NCI-H345 (cell line): ENCODE data around the gene GNG12.

Experiments used
- DNase-seq: peaks from one replicate; lab custom pipeline; 2025; lab: John Stamatoyannopoulos, UW

Gene GNG12

DNA sequence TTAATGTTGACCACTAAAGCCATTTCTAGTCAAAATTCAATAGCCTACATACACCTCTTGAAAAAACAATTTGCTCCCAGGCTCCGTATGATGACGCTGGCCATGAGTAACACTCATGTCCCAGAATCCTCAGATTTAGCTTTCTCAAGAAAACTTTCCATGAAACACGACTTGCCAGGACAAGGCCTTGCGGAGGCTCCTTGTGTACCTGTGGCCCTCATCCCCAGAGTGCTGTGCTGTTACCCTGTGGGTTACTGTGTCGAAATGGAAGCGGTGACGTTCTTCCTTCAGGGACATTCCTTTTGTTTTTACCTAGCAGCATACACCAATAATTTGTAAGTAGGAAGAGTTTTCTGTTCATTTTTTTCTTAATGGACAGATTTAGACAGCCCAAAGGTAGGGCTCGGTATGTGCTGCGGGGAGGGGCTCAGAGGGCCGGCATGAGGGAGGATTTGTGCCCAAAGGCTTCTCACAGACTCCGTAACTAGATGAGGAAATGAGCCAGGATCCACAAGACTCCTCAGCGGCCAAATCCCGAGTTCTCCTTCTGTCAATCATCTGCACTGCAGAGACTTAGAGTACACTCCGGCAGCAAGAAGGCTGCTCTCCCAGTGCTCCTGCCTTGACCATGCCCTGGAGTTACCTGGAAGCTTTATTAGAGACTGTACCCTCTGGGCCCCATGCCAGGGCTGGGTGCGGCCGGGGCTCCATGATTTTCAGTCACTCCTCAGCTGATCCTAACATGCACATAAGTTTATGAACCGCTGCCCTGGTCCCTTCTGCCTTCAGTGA lies 17.8 kb downstream of the GNG12 start:
- DNase-seq: no peak

GRCh38 chr1:67814121-67814772 lies 19.0 kb downstream of the GNG12 start:
- DNase-seq: no peak

- no peak for DNase-seq
These were observed 21.0 kb downstream of the GNG12 start for GRCh38 chr1:67812226-67812625.

DNA sequence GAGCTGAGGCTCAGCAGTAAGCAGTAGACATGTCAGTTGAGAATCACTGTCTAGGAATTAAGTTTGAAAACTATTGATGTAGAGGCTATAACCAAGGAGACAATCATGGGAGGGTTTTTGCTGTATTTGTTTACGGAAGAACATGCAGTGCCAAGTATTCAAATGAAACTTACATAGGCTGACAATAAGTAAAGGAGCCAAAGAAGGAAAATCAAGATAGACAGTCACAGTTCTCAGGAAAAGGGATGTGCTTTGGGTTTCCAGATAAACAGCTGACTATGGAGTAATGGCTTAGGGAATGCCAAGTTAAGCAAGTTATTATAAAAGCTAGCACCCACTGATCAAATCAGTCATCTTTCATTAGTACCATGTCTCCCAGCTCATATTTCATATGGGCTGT lies 21.5 kb downstream of the GNG12 start:
- DNase-seq: no peak

DNA sequence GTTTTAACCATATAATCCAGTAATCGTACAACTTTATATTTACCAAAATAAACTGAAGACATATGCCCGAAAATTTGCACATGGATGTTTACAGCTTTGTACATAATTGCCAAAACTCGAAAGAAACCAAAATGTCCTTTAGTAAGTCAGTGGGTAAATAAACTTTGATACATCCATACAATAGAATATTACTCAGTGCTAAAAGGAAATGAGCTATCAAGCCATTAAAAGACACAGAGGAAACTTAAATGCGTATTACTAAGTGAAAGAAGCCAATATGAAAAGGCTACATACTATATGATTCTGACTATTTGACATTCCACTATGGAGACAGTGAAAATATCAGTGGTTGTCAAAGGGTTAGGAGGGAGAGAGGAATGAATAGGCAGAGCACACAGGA lies 23.4 kb downstream of the GNG12 start:
- no peak for DNase-seq

- DNase-seq: no peak
These were observed 26.0 kb downstream of the GNG12 start for GRCh38 chr1:67807282-67807681.

DNA sequence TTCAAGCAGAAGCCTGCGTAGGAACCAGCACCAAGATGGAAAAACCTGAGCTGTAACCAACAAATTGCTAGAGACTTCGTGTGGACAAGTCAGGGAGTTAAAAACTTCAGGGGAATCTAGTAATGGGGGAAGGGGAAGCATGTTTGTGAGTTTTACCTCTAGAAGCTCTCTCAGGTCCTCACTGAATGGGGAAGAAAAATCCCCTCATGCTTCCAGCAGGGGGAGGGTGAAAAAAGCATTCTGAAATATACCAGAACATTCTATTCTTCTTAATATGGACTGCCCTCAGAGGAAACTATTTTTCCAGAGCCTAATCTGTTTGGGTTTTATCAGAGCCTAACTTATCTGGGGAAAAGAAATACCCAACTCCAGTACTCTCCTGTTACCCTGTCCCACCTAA lies 28.6 kb downstream of the GNG12 start:
- no peak for DNase-seq

GRCh38 chr1:67803380-67804279 lies 29.6 kb downstream of the GNG12 start:
- no peak for DNase-seq

DNA sequence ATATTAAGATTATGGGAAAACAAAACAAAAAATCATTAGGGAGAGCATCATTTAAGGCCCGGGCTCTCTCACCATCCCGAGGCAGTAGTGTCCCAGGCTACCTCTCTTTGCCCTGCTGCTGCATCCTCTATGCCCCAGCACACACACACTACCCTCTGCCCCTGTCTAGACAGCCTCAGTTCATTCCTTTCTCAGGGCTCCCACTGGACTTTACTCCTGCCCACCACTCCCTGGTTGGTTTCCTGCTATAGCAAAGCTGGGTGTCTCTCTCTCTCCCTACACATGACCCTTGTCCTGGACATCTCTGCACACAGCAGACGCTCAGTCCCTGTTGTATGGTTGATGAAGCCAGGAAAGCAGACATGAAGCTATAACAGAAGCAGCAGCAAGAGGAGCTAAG lies 30.7 kb downstream of the GNG12 start:
- DNase-seq: no peak

- DNase-seq: no peak
These were observed 31.4 kb downstream of the GNG12 start for GRCh38 chr1:67801903-67802302.

DNA sequence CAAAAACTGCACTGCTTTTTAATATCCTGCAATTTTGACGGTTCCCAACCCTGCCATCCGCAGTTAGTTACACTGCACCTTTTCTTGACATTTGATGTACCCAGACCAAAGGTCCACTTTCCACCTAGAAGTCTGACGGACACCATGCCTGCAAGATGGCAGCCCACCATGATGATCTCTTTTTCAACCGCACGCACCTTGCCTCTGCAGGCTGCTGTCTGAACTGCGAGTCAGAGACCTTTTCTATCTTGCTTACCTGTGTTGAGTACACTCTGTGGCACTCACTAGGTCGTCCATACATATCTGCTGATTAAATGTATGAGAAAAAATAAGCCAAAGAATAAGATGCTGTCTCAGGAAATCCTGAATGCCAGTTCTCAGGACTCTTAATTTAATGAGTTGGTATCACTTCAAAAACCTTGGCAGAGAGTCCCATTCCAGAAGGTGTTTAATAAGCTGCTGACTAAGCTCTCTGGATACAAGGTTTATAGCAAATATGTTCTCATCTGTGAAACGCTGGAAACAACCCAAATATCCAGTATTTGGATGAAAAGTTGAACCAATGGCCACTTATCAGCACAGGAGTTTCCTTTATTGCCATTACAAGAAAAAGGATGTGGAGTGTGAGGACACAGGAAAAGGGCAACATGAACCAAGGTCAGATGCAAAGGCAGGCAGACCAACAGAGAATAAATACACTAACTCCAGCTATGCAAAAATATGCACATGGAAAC lies 37.9 kb downstream of the GNG12 start:
- no peak for DNase-seq

GRCh38 chr1:67793562-67793961 lies 39.7 kb downstream of the GNG12 start:
- DNase-seq: no peak

GRCh38 chr1:67792741-67793458 lies 40.4 kb downstream of the GNG12 start:
- no peak for DNase-seq

DNA sequence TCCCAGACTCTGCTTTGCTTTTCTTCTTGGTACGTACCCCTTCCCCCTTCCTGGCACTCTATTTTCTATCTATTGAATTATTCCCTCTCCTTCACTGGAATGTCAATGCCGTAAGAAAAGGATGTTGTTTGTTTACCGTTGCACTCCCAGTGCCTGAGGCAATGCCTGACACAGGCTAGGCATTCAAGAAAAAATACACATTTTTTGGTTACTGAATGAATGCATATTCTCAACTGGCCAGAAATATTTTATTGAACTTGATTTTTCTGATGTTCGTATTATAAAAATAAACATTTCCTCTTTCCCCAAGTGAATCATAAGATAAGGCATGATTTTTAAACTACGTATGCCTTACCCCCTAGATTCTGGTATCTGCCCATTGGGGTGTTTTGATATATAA lies 41.2 kb downstream of the GNG12 start:
- DNase-seq: no peak

DNA sequence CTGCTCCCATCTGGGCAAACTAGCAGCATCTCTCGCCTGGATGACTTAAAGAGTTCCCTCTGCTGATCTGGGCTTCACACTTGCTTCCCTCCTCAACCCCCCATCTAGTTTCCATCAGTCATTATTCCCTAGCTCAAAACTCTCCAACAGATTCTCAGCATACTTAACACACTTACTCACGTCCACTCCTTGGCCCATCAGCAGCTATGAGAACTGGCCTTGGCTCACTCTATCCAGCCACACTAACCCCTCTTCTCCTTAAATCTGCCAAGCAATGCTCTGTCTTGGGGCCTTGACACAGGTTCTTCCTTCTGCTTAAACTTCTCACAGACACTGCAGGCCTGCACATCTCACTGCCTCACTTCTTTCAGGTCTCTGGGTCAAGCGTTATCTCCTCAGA lies 41.6 kb downstream of the GNG12 start:
- no peak for DNase-seq

- DNase-seq: no peak
These were observed 42.0 kb downstream of the GNG12 start for GRCh38 chr1:67791261-67791660.

- DNase-seq: no peak
These were observed 43.0 kb downstream of the GNG12 start for GRCh38 chr1:67790201-67790692.

- DNase-seq: no peak
These were observed 43.7 kb downstream of the GNG12 start for GRCh38 chr1:67789551-67789950.

- no peak for DNase-seq
These were observed 44.4 kb downstream of the GNG12 start for GRCh38 chr1:67788904-67789303.

DNA sequence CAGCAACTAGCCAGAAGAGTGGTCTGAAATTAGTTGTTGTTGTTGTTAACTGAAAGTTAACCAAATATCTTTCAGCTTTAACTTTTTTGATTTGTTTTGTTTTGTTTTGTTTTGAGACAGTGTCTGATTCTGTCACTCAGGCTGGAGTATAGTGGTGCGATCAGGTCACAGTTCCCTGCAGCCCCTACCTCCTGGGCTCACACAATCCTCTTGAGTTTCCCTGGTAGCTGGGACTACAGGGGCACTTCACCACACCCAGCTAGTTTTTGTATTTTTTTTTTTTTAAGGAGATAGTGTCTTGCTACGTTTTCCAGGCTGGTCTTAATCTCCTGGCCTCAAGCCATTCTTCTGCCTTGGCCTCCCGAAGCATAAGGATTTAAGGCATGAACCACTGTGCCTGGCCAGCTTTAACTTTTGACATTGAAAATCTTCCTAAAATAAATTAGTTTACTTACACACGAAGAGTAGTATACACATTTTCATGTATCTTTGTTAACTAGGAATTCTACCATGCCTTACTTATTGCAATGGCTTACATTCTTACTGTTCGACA lies 45.0 kb downstream of the GNG12 start:
- DNase-seq: no peak

GRCh38 chr1:67787746-67788145 lies 45.5 kb downstream of the GNG12 start:
- DNase-seq: no peak
